KBM-7 (cell line): ENCODE measurements around the gene FBXL19.

Experiments
- DNase-seq: peaks from one replicate; pipeline ENCODE4 v3.0.0-alpha.2; 2015
- in situ Hi-C: fragments of 300-500 bp; cut with MboI; formaldehyde crosslinking; loops from 2 replicates; pipeline ENCODE4 v1.14.3; 2020; ENCODE audit warnings: low sequenced_read_pairs, low pct_unique_long_range_greater_than_20kb, mixed read lengths

Gene FBXL19

GRCh38 chr16:30920891-30921290, 2.5 kb upstream of the FBXL19 start:
- DNase-seq, result no peak
- in situ Hi-C loops, result no loop called here

- no peak for DNase-seq
- in situ Hi-C loops, result no loop called here
Measured at GRCh38 chr16:30921459-30921747, 2.0 kb upstream of the FBXL19 start.

- peak; percentile 94 for DNase-seq
- in situ Hi-C loops, result no loop called here
Measured at GRCh38 chr16:30921748-30922419, 1.5 kb upstream of the FBXL19 start.

GRCh38 chr16:30922420-30922959, 882 bp upstream of the FBXL19 start:
- peak; percentile 100 for DNase-seq
- in situ Hi-C loops, result no loop called here

GRCh38 chr16:30922960-30923535, 324 bp upstream of the FBXL19 start:
- DNase-seq, result peak; percentile 100
- in situ Hi-C loops, result no loop called here

GRCh38 chr16:30924076-30924912, 922 bp downstream of the FBXL19 start:
- no peak for DNase-seq
- in situ Hi-C loops, result no loop called here

GRCh38 chr16:30924913-30925631, 1.7 kb downstream of the FBXL19 start:
- no peak for DNase-seq
- in situ Hi-C loops, result no loop called here

GRCh38 chr16:30925632-30925987, 2.2 kb downstream of the FBXL19 start:
- no peak for DNase-seq
- in situ Hi-C loops, result no loop called here

GRCh38 chr16:30925995-30926811, 2.8 kb downstream of the FBXL19 start:
- DNase-seq, result no peak
- in situ Hi-C loops, result no loop called here

GRCh38 chr16:30926937-30927788, 3.8 kb downstream of the FBXL19 start:
- DNase-seq, result no peak
- in situ Hi-C loops, result no loop called here

GRCh38 chr16:30927789-30928378, 4.5 kb downstream of the FBXL19 start:
- in situ Hi-C loops, result no loop called here
- peak; percentile 49 for DNase-seq

- DNase-seq, result no peak
- in situ Hi-C loops, result no loop called here
Measured at GRCh38 chr16:30928390-30928789, 5.0 kb downstream of the FBXL19 start.

GRCh38 chr16:30929167-30929566, 5.8 kb downstream of the FBXL19 start:
- in situ Hi-C loops, result no loop called here
- DNase-seq, result no peak

GRCh38 chr16:30930160-30930571, 6.8 kb downstream of the FBXL19 start:
- DNase-seq, result no peak
- in situ Hi-C loops, result no loop called here

- DNase-seq, result no peak
- in situ Hi-C loops, result no loop called here
Measured at GRCh38 chr16:30931068-30931650, 7.8 kb downstream of the FBXL19 start.

- in situ Hi-C loops, result no loop called here
- peak; percentile 93 for DNase-seq
Measured at GRCh38 chr16:30934827-30935557, 11.6 kb downstream of the FBXL19 start.

GRCh38 chr16:30937692-30938091, 14.3 kb downstream of the FBXL19 start:
- in situ Hi-C loops, result no loop called here
- no peak for DNase-seq
